Cardiac muscle cell (in vitro differentiated cells and primary cell): Measurements from ENCODE around the gene MCRIP2. TPM values are rescaled to one million over a fixed set of nuclear protein-coding genes. Genes with fewer than 3 reads are reported as not detected.
A peak's percentile ranks its signal among the peaks of the same experiment; 100 is the strongest.

Experiments used
- DNase-seq, 2 donors: peaks; one replicate each; pipeline versions ENCODE4 v3.0.0 to v3.0.0-alpha.2; 2010 to 2017; ENCODE audit warnings: low read depth in 1 of 2, low spot score in 1 of 2
- H3K27ac ChIP-seq: fragments of 200-600 bp; sonication (generic); 2 replicates; pipeline ENCODE4 v1.5.1; 2016
- H3K27me3 ChIP-seq: fragments of 200-600 bp; sonication (generic); 2 replicates; pipeline ENCODE4 v1.6.0; 2016; ENCODE audit warnings: control low read depth
- H3K36me3 ChIP-seq: fragments of 200-600 bp; sonication (generic); 2 replicates; pipeline ENCODE4 v1.5.1; 2016; ENCODE audit warnings: control low read depth
- H3K4me1 ChIP-seq: fragments of 200-600 bp; sonication (generic); 2 replicates; pipeline ENCODE4 v1.8.1; 2017; ENCODE audit warnings: low read depth, mild to moderate bottlenecking, mixed run types
- H3K4me3 ChIP-seq: fragments of 200-600 bp; sonication (generic); 2 replicates; pipeline ENCODE4 v1.5.1; 2016; ENCODE audit warnings: mild to moderate bottlenecking
- H3K9me3 ChIP-seq: fragments of 200-600 bp; sonication (generic); 2 replicates; pipeline ENCODE4 v1.5.1; 2017; ENCODE audit warnings: low read depth, mild to moderate bottlenecking, control low read depth
- CTCF ChIP-seq: IDR thresholded peaks from 2 replicates; pipeline ENCODE4 v1.5.1; 2012; ENCODE audit warnings: low read depth, mild to moderate bottlenecking, low read length
- polyA plus RNA-seq: library from polyadenylated mRNA; unstranded; fragments of >200 nt; fragmentation: Nextera tagmentation; extraction: Ambion mirVana; gene quantifications from 2 replicates; pipeline ENCODE4 v1.2.1, GENCODE V29; 2016
- total RNA-seq: library from RNA; depleted of rRNA; stranded (reverse); fragments of >200 nt; gene quantifications from 2 replicates; pipeline ENCODE4 v1.2.3, GENCODE V29; 2016

The MCRIP2 gene
- total and polyA plus RNA-seq, 2 experiments from 2014 or later, result 131 to 144 TPM

GRCh38 chr16:674214-674881 lies 32.7 kb downstream of the MCRIP2 start:
- no peak for TF ChIP-seq CTCF
- H3K27me3 ChIP-seq, result no peaks in the 10 kb centered on the region
- DNase-seq, result no peak
- no peak overlapping the region for H3K4me3 ChIP-seq
- H3K36me3 ChIP-seq, result peaks cover 35% of the 10 kb centered on the region
- H3K4me1 ChIP-seq, result peaks cover 7% of the 10 kb centered on the region
- no peaks in the 10 kb centered on the region for H3K9me3 ChIP-seq
- no peak overlapping the region for H3K27ac ChIP-seq

- Histone ChIP-seq H3K27me3 (no peaks in the 10 kb centered on the region), H3K9me3 (no peaks in the 10 kb centered on the region), H3K36me3 (peaks cover 26% of the 10 kb centered on the region), H3K4me3 (peak within 1 kb of the TSS; percentile 23), H3K4me1 (peaks cover 7% of the 10 kb centered on the region), H3K27ac (no peak within 1 kb of the TSS)
- peak in 1 of 2 donors; percentile 50 for DNase-seq
- no peak for TF ChIP-seq CTCF
Observed at GRCh38 chr16:674968-675883, 33.6 kb downstream of the MCRIP2 start, which contains the start of gene RHBDL1. Gene RHBDL1 (plus strand): TSS chr16:675671. CDS start chr16:675791, 120 bp downstream.

GRCh38 chr16:675884-676564 lies 34.4 kb downstream of the MCRIP2 start:
- no peak for DNase-seq
- Histone ChIP-seq H3K36me3 (peaks cover 18% of the 10 kb centered on the region), H3K27me3 (no peaks in the 10 kb centered on the region), H3K4me3 (peak overlapping the region; percentile 23), H3K9me3 (no peaks in the 10 kb centered on the region), H3K27ac (no peak overlapping the region), H3K4me1 (peaks cover 8% of the 10 kb centered on the region)
- TF ChIP-seq CTCF, result no peak

GRCh38 chr16:676565-676902 lies 34.9 kb downstream of the MCRIP2 start:
- Histone ChIP-seq H3K4me3 (no peak overlapping the region), H3K9me3 (no peaks in the 10 kb centered on the region)
- TF ChIP-seq CTCF, result no peak

GRCh38 chr16:676913-677312 lies 35.3 kb downstream of the MCRIP2 start:
- Histone ChIP-seq H3K4me3 (no peak overlapping the region), H3K4me1 (peaks cover 12% of the 10 kb centered on the region)
- no peak for DNase-seq

More at GRCh38 chr16:676565-676902, 34.9 kb downstream of the MCRIP2 start:
- no peaks in the 10 kb centered on the region for H3K27me3 ChIP-seq
- peaks cover 12% of the 10 kb centered on the region for H3K4me1 ChIP-seq
- peaks cover 17% of the 10 kb centered on the region for H3K36me3 ChIP-seq
- no peak for DNase-seq
- no peak overlapping the region for H3K27ac ChIP-seq

More at GRCh38 chr16:676913-677312, 35.3 kb downstream of the MCRIP2 start:
- no peaks in the 10 kb centered on the region for H3K27me3 ChIP-seq
- no peaks in the 10 kb centered on the region for H3K9me3 ChIP-seq
- no peak for TF ChIP-seq CTCF
- H3K36me3 ChIP-seq, result peaks cover 20% of the 10 kb centered on the region
- no peak overlapping the region for H3K27ac ChIP-seq
